ENCODE measurements around the gene HYAL3.

HYAL3 gene, protein sequence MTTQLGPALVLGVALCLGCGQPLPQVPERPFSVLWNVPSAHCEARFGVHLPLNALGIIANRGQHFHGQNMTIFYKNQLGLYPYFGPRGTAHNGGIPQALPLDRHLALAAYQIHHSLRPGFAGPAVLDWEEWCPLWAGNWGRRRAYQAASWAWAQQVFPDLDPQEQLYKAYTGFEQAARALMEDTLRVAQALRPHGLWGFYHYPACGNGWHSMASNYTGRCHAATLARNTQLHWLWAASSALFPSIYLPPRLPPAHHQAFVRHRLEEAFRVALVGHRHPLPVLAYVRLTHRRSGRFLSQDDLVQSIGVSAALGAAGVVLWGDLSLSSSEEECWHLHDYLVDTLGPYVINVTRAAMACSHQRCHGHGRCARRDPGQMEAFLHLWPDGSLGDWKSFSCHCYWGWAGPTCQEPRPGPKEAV

DNA sequence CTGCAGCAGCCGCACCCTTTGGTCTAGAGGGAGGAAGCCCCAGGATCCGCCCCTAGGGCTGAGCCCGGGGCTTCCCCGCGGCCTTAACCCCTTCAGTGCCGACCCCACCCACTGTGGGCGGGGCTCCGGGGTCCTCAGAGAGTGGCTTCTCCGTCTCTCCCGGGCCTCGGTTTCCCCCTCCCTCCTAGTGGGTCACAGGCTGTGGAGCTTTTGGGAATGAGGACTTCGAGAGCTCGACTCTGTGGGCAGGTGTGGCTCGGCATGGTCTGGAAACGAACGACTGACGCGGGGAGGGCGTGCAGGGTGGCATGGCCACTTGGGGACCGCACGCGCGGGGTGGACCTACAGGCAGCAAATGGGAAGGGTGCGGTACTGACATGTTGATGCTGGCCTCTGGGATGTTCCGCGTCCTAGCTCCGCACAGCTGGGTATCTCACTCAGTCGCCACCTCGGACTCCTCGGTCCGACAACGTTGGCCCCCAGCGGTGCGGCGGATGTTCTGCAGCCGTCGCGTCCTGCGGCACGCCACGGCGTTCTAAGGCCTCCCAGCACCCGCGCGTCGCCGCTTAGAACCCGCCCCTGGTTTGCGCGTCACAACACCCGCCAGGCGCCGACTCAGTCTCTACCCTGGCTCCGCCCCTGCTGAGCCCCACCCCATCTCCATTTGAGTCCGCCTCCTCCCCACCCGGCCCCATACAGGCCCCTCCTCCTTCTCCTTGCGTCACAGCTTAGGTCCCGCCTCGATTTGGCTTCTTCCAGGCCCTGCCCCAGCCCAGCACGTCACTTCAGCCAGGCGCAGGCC, at the start of gene HYAL3, which contains the start of gene NAA80:
TSS of gene HYAL3 (minus strand) at position 570 of the 802 bp plus-strand sequence. CDS start 3,803 bp downstream, outside the sequence.
TSS of gene NAA80 (minus strand) at position 570 of the 802 bp plus-strand sequence. CDS start 1,942 bp downstream, outside the sequence.
- DNase-seq (ENCODE audit: insufficient read length, low spot score) (peak; percentile 96), FAIRE-seq (peak; percentile 98)

DNA sequence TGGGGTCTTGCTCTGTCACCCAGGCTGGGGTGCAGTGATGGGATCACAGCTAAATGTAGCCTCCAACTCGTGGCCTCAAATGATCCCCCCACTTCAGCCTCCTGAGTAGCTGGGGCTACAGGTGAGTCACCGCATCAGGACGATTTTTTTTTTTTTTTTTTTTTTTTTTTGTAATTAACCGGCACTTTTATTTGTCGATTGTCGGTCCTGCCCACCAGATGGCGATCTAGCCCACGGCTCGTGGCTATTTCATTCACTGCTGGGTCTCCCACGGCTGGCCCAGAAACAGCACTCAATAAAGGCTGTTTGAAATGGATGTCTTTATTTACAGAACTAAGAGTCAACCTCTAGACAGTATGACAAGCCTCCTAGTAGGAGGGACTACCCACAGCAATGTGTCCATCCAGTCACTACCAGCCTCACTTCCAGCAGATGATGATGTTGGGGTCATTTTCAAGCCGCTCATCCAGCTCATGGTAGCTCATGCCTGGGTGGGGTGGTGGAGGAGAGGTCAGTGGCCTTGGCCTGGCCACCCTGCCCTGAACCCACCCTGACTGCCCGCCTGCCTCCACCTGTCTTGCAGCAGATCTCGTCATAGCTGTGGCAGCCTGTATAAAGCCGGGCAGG, 48.1 kb upstream of the HYAL3 start:
- FAIRE-seq, result no peak

DNA sequence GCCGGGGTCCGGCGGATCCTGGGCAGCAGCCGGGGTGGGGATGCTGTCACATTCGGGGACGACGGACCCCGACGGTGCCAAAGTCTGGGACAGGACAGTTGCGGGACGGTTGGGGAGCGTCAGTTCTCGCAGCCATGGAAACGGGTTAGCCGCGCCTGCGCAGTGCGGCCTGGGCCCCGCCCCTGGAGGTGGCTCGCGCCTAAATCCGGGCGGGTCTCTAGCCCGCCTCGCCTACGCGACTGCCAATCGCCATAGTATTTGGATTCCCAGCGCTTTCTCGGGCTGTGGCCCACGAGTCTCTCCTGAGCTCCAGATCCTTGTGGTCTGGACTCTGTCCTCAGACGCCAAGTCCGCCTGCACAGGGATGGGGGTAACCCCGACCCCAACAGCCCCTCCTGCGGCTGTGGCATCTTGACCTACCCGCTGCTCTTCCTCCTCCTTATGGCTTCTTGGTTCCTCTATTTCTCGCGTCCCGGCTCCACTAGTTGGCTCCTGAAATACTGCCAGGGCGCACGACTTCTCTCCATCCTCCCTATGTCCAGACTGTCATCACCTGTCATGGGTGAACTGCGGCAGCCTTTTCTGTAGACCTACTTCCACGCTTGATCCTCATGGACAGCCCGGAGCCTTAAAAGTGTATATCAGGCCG, 46.5 kb upstream of the HYAL3 start, which contains the start of gene ZMYND10:
TSS of gene ZMYND10 (minus strand) at position 147 of the 649 bp plus-strand sequence. CDS start 153 bp downstream, outside the sequence.
- no peak for DNase-seq (ENCODE audit: insufficient read length, low spot score)
- peak; percentile 9 for FAIRE-seq

More for the DNA sequence above, 48.1 kb upstream of the HYAL3 start:
- DNase-seq (ENCODE audit: insufficient read length, low spot score), result peak; percentile 70

DNA sequence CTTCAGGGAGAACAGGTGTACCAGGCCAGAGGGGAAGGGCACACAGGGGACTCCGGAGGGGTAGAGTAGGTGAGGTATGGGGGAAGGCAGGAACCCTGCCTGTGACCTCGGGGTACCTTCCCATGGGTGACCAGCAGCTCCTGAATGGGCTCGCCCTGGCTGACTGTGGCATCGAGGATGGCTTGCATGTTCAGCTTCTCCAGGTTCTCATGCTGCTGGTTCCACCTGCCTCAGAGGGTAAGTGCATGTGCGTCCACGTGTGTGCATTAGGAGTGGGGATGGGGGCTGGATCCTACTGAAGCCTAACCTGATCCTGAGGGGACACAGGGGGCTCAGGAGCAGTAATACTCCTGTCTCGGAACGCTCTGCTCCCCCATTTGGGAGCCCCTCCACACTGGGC, 45.8 kb upstream of the HYAL3 start:
- no peak for FAIRE-seq

DNA sequence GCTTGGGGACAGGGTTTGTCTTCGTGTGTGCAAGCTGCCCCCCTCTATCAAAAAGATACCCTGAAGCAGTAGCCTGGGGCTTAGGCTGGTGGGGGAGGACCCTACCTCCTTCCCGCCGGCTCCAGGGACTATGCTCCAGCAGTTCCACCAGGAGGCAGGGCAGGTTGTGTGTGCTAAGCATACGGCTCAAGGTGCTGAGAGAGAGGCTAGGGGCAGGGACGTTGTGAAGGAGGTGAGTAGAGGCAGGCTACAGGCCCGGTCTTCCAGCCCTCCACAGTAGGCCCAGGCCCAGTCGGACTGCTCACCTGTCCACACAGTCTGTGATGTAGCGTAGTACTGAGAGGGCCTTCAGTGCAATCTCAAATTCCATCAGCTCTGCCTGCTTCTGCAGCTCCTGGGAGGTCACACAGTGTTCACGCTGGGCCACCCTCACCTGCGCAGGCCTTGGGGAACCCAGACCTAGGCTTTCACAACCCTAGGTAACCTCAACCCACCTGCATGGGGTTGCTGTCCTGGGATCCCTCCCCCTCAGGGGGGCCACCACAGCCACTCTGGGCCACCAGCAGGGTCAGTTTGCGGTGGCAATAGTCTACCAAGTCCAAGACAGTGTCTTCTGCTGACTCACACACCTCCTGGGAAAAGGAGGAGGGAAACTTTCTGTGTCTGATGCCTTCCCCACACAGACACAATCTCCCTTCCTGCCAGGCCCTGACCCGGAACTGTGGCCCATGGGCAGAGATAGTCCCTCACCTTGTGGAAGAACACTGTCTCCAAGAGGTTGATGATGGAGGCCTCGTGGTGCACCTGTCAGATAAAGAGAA, 43.8 kb upstream of the HYAL3 start:
- DNase-seq (ENCODE audit: insufficient read length, low spot score), result no peak
- no peak for FAIRE-seq

More for the DNA sequence above, 45.8 kb upstream of the HYAL3 start:
- DNase-seq (ENCODE audit: insufficient read length, low spot score), result no peak

DNA sequence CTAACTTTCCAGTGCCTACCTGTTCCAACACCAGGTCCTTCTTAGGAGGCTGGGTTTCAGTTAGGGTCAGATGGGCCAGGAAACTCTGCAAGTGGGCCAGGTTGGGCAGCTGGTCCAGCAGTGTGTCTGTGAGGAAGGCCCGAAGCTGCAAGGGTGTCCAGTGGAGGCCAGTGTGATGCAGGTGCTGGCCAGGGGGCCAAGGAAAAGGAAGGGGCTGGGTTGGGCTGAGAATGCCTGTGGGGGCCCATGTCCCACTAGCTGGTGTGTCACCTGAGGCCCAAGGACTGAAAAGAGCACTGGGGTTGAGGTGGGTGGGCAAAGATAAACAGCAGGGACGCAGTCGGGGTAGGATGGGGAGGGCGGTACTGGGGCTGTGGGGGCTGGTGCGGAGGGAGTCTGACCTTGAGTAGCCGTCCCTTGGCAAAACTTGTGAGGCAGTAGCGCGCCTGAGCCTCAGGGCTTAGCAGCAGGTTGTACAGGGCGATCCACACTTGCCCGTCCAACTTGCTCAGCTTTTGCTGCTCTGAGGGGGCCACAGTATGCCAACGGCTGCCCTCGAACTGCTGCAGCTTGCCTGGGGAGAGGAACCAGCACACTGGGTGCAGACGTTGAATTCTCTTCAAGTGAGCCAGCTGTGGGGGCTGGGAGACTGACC, 42.9 kb upstream of the HYAL3 start:
- DNase-seq (ENCODE audit: insufficient read length, low spot score), result no peak
- FAIRE-seq, result no peak

DNA sequence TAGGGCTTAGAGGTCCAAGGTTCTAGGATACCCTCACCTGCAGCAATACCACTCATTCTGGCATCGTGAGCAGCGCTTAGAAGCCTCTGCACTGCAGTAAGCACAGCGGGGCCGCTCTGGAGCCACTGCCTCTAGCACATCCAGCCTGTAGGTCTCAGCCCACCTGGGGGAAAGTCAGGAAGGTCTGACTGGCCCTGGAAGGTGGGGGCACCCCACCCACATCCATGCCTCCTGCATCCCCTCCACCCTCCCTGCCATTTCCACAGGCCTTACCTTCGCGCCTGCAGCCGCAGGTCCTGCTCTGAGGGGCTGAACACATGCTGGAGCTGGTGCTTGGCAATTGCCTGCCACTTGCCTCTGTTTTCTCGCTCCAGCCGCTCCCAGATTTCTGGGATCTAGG, 42.3 kb upstream of the HYAL3 start:
- no peak for FAIRE-seq

DNA sequence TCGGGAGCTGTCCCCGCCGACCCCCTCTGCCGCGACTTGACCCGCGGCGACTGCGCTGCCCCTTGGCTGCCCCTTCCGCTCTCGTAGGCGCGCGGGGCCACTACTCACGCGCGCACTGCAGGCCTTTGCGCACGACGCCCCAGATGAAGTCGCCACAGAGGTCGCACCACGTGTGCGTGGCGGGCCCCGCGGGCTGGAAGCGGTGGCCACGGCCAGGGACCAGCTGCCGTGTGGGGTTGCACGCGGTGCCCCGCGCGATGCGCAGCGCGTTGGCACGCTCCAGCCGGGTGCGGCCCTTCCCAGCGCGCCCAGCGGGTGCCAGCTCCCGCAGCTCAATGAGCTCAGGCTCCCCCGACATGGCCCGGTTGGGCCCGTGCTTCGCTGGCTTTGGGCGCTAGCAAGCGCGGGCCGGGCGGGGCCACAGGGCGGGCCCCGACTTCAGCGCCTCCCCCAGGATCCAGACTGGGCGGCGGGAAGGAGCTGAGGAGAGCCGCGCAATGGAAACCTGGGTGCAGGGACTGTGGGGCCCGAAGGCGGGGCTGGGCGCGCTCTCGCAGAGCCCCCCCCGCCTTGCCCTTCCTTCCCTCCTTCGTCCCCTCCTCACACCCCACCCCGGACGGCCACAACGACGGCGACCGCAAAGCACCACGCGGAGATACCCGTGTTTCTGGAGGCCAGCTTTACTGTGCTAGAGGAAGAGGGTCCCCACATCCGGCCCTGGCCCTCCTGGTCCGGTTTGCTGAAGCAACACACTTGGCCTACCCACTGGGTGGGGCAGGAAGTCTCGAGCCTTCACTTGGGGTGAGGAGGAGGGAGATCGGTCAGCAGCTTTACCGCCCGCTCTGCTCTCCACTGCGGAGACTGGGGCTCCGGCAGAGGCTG, 41.5 kb upstream of the HYAL3 start, which contains the start of gene RASSF1:
TSS of gene RASSF1 (minus strand) at position 389 of the 882 bp plus-strand sequence. CDS start at position 358, 31 bp downstream.
- DNase-seq (ENCODE audit: insufficient read length, low spot score), result no peak

More for the DNA sequence above, 42.3 kb upstream of the HYAL3 start:
- no peak for DNase-seq (ENCODE audit: insufficient read length, low spot score)

DNA sequence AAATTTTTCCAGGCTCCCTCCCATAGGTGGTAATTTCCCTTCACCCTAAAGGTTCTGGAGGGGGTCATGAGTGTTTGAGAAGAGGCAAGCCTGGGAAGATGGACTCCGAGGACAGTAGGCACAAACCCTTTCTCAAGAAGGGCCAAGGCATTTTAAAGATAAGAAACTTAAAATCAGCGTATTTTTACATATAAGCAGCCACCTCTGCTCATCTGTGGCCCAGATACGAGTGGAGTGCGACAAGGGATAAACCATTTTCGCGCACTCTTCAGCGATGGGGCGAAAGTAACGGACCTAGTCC, 40.9 kb upstream of the HYAL3 start:
- FAIRE-seq (no peak), DNase-seq (ENCODE audit: insufficient read length, low spot score) (no peak)

More for the DNA sequence above, 41.5 kb upstream of the HYAL3 start, which contains the start of gene RASSF1:
- no peak for FAIRE-seq

DNA sequence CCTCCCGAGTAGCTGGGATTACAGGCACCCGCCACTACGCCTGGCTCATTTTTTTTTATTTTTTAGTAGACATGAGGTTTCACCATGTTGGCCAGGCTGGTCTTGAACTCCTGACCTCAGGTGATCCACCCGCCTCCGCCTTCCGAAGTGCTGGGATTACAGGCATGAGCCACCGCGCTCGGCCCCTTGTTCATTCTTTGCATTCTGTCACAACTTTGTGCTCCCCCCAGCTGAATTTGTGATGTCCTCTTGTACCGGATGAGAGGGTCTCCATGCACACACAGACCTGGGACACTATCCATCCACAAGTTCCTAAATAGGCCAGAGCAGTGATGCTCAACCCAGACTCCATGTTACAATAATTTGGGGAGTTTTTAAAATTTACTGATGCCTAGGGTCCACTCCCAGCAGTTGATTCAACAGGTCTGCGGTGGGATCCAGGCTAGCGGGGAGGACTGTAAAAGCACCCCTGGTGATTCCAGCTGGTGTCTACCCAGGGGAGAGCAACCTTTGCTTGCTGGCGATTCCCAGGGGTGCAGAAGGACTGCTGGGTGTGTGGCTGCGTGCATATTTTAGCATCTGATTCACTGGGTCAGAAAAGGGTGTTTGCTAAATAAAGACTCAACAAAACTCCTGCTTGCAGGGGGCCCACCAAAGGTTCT, 40.4 kb upstream of the HYAL3 start:
- DNase-seq (ENCODE audit: insufficient read length, low spot score) (no peak), FAIRE-seq (no peak)

DNA sequence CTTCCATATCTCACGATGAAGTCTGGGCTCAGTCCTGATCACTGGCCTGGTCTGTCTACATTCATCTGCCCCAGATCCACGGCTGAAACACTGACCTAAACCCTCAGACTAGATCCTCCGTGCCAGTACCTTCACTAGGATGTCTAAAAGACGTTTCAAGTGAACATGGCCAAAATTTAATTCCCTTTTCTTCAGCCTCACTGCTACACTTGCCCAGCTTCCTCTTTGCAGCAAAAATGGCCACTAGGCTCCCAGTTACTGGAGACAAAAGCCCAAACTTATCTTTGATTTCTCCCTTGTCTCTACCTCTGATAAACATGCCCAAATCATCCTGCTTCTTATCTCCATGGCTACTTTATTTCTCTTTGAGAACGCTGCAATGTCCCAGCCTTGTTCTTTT, 39.8 kb upstream of the HYAL3 start:
- DNase-seq (ENCODE audit: insufficient read length, low spot score), result no peak
- no peak for FAIRE-seq

DNA sequence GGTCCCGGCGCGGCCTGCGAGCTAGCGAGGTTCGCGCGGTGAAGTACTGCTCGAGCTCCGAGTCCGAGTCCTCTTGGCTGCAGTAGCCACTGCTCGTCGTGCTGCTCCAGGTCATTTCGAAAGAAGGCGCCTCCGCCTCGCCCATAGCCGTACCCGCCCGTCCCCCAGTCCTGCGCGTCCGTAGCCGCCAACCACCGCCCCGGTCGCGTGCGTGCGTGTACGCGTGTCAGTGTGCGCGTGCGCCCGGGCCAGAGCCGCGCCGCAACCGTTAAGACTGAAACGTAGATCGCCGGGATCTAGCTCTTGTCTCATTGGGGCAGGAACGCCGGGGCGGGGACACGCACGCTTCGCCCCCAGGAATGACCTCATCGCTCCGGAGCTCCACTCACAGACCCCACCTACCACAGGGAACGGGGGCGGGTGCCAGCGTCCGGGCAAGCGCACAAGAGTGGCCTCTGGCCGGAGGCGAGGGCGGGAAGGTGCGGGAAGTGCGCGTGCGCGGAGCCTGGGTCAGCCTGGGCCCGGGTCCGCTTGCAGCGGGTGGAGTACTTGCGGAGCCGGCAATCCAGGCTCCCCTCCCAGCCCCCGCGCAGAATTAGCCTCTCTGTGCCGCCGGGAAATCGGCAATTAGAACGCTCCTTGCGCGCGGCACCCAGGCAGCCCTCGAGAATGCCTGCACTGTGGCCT, 38.1 kb upstream of the HYAL3 start:
- DNase-seq (ENCODE audit: insufficient read length, low spot score) (peak; percentile 99), FAIRE-seq (peak; percentile 99)

DNA sequence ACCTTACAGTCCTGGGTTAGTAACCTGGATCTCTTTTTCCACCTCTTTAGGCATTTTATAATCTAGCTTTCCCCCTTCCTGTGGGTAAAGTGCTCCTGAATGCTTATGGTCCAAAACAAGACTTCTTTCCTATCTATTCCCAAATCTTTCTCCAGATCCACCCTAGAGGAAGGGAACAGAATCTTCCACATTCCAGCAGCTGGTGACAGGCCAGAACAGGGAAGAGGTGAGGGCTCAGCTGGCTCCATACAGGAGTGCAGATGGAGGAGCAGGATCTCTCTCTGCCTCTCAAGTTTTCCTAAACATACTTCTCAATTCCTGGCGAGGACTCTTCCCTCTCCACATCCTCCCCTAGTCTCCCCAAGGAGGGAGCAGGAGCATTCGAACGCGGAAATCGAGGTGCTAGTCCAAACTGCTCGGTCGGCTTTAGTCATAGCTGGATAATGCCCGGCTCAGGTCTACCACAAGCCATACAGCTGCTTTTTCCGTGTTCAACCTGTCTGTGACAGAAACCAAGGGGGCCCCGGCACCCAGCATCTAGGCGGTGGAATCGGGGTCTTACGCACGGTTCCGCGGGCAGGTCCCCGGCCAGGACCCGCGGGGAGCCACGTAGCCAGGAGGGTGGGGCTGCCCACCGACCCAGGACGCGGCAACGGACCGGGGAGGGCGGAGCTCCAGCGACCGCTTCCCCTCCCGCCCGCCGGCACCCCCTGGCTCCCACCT, 37.4 kb upstream of the HYAL3 start:
- no peak for FAIRE-seq
- no peak for DNase-seq (ENCODE audit: insufficient read length, low spot score)

DNA sequence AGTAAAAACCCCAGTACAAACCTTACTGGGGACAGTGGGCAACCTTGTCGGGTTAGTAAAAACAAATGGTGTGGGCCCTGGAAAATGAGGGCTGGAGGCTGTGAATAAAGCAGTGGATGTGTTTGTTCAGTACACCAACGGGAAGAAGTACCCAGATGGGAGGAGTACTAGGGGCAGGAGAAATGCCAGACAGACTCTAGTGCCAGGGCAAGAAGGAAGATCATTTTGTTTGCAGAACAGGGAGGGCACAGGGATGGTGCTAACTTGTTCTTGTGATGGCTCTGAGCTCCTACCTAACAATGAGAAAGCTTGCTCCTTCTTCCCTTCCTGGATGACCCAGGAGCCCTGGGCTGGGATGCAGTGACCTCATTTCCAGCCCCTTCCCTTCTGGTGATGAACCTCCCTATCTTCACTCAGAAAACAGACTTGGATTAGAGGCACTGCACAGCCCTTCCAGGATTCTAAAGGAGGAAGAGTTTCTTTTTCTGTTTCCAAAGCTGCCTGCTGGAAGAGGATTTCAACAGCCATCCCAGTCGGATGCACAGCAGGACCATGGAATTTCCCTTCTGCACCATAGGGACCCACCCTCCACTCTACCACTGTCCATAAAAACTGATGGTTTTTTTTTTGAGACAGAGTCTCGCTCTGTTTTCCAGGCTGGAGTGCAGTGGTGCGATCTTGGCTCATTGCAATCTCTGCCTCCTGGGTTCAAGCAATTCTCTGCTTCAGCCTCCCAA, 35.3 kb upstream of the HYAL3 start:
- FAIRE-seq (no peak), DNase-seq (ENCODE audit: insufficient read length, low spot score) (no peak)

DNA sequence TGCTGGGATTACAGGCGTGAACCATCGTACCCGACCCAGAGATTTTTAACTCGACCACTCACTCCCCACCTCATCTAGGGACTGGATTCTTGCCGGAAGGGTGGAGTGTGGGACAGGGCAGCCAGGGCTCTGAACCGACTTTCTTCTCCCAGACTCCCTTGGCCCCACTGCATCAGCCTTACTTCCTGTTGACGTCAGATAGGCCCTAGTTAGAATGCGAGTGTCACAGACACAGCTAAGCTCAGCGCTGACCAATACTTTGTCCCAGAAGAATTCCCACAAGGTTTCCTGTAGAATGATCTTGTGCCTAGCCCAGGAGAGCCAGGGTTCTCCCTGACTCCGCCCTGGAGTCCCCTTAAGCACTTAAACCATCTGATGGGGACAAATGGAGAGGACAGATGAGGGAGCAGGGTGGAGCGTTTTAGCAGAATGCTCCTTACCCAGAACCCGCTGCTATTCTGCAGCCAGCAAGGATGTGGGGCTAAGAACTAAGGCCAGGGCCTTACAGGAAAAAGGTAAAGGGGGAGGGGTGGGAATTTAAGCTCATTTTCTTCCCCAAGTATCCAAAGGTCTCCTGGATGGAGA, 34.6 kb upstream of the HYAL3 start:
- DNase-seq (ENCODE audit: insufficient read length, low spot score) (no peak), FAIRE-seq (no peak)
